Lung (tissue), 12 donors: ENCODE measurements around the gene PIPOX. TPM values are rescaled to one million over a fixed set of nuclear protein-coding genes. Genes with fewer than 3 reads are reported as not detected.

Source experiments
- ATAC-seq: fragments of 200-7000 bp; cut with Tn5 transposase; one replicate; pipeline ENCODE4 v1.9.1; 2020; ENCODE audit warnings: moderate number of reproducible peaks; ENCODE audit not compliant: insufficient read depth, low FRiP score
- DNase-seq, 3 donors: peaks; one replicate each; pipeline ENCODE4 v3.0.0-alpha.2; 2013 to 2017
- H3K27ac ChIP-seq, 2 donors: one replicate each; pipeline ENCODE4 v1.5.1; 2013; ENCODE audit warnings: mild to moderate bottlenecking in 2 of 2, moderate library complexity in 2 of 2, control low read depth in 1 of 2, inconsistent platforms in 1 of 2, low read depth in 1 of 2, low read length in 1 of 2
- H3K27me3 ChIP-seq, 3 donors: one replicate each; pipeline ENCODE4 v1.5.1; 2013; ENCODE audit warnings: low read length in 2 of 3; ENCODE audit not compliant: control insufficient read depth in 3 of 3, insufficient read depth in 3 of 3
- H3K36me3 ChIP-seq, 4 donors: one replicate each; pipeline ENCODE4 v1.5.1; 2013; ENCODE audit warnings: low read length in 4 of 4, mild to moderate bottlenecking in 1 of 4, moderate library complexity in 1 of 4; ENCODE audit not compliant: control insufficient read depth in 4 of 4, insufficient read depth in 4 of 4
- H3K4me1 ChIP-seq, 5 donors: one replicate each; pipeline ENCODE4 v1.5.1; 2013; ENCODE audit warnings: low read length in 5 of 5, mild to moderate bottlenecking in 2 of 5, moderate library complexity in 1 of 5; ENCODE audit not compliant: control insufficient read depth in 5 of 5, insufficient read depth in 5 of 5
- H3K4me3 ChIP-seq: one replicate; pipeline ENCODE4 v1.5.1; 2013; ENCODE audit warnings: mild to moderate bottlenecking, control low read depth, moderate library complexity
- H3K9ac ChIP-seq, 2 donors: one replicate each; pipeline ENCODE4 v1.5.1; 2013; ENCODE audit warnings: low read length in 2 of 2, control low read depth in 1 of 2; ENCODE audit not compliant: insufficient read depth in 1 of 2
- H3K9me3 ChIP-seq, 4 donors: one replicate each; pipeline ENCODE4 v1.5.1; 2013; ENCODE audit warnings: low read length in 3 of 4, mild to moderate bottlenecking in 1 of 4, moderate library complexity in 1 of 4; ENCODE audit not compliant: control insufficient read depth in 4 of 4, insufficient read depth in 3 of 4
- CTCF ChIP-seq: IDR thresholded peaks from 2 replicates; pipeline ENCODE4 v1.5.1; 2012; ENCODE audit warnings: mild to moderate bottlenecking; ENCODE audit errors: control extremely low read depth, extremely low read depth
- WGBS, 2 donors: extraction: QIAGEN DNeasy Blood & Tissue Kit; methylation state at CpG; one replicate each; pipeline ENCODE4 v1.1.7; 2013; 5-methylcytosine and 5-hydroxymethylcytosine counted together
- polyA plus RNA-seq, 2 donors: library from polyadenylated mRNA; stranded (reverse); fragments of 200-250 nt; gene quantifications; one replicate each; pipeline ENCODE4 v1.2.1, GENCODE V29; 2013
- total RNA-seq, 2 donors: library from RNA; depleted of rRNA in 1 of 2; stranded (reverse); fragments of >200 nt in 1 of 2; gene quantifications; one replicate each; pipeline ENCODE4 v1.2.1, GENCODE V29; 2014 to 2021
- donor health status: control.
- donor health status: control.
- donor health status: Bipolar disorder and iron deficiency.
- donor health status: healthy.
- donor health status: DM: yes; HTN: yes; CAD: no.

PIPOX gene
- total and polyA plus RNA-seq, 4 donors: 0.27 to 1.9 (median 0.91) TPM

GRCh38 chr17:29076087-29076486, 33.1 kb downstream of the PIPOX start:
- no peak for ATAC-seq
- TF ChIP-seq CTCF: no peak
- no peak overlapping the region for H3K27ac ChIP-seq
- no peaks in the 10 kb centered on the region for H3K9me3 ChIP-seq
- no peak overlapping the region for H3K9ac ChIP-seq
- no peak for DNase-seq
- no peaks in the 10 kb centered on the region for H3K27me3 ChIP-seq
- H3K36me3 ChIP-seq: peaks cover 4 to 29% (median 14%) of the 10 kb centered on the region in 4 donors
- H3K4me3 ChIP-seq: no peak overlapping the region
- peaks cover 0 to 3% (median 0%) of the 10 kb centered on the region in 5 donors for H3K4me1 ChIP-seq
- 88 to 89% methylated on average over 6 of the region's 6 CpGs for WGBS, 2 donors

DNA sequence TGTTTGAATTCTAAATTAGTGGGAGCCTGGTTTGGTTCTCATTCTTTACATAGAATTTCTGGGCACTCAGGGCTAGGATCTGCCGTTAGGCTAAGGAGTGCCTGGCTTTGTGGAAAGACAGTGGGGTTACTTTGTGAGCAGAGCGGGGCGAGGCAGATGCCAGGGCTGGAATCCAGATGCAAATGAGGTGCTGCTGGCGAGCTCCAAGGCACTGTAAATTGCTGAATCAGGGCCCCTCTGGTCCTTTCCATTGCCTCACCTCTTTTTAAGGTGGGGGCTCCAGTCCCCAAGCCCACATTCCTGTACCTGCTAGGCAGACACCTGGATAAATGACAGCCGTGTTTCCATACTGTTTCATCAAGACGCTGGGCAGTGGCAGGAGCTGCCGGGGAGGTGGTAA, 33.8 kb downstream of the PIPOX start:
- Histone ChIP-seq H3K4me3 (no peak overlapping the region), H3K36me3 (peaks cover 6 to 29% (median 16%) of the 10 kb centered on the region in 4 donors), H3K9ac (no peak overlapping the region), H3K27me3 (no peaks in the 10 kb centered on the region), H3K27ac (no peak overlapping the region), H3K4me1 (peaks cover 0 to 3% (median 0%) of the 10 kb centered on the region in 5 donors), H3K9me3 (no peaks in the 10 kb centered on the region)
- 77 to 84% methylated on average over 7 of the region's 7 CpGs for WGBS, 2 donors
- ATAC-seq: no peak
- TF ChIP-seq CTCF: no peak
- no peak for DNase-seq

- no peak for TF ChIP-seq CTCF
- no peak overlapping the region for H3K27ac ChIP-seq
- WGBS, 2 donors: 92% methylated on average over 7 of the region's 7 CpGs
Measured at GRCh38 chr17:29077320-29077719, 34.4 kb downstream of the PIPOX start.

More at GRCh38 chr17:29077320-29077719, 34.4 kb downstream of the PIPOX start:
- no peak for ATAC-seq
- no peak overlapping the region for H3K4me3 ChIP-seq
- H3K9me3 ChIP-seq: no peaks in the 10 kb centered on the region
- H3K9ac ChIP-seq: no peak overlapping the region
- H3K27me3 ChIP-seq: no peaks in the 10 kb centered on the region
- DNase-seq: no peak
- H3K4me1 ChIP-seq: peaks cover 0 to 3% (median 0%) of the 10 kb centered on the region in 5 donors
- peaks cover 9 to 33% (median 19%) of the 10 kb centered on the region in 4 donors for H3K36me3 ChIP-seq
